HEK293 (cell line): ENCODE results near the gene INF2.

ENCODE experiments used
- GLI2 ChIP-seq: fragments of 450-650 bp; formaldehyde crosslinking; IDR thresholded peaks from 2 replicates; pipeline ENCODE4; 2017; ENCODE audit warnings: missing biosample characterization, missing genetic modification characterization, low read depth, borderline replicate concordance
- KLF16 ChIP-seq: fragments of 450-650 bp; formaldehyde crosslinking; IDR thresholded peaks from 2 replicates; pipeline ENCODE4 v1.5.1; 2017; ENCODE audit warnings: missing biosample characterization, missing genetic modification characterization
- MZF1 ChIP-seq: fragments of 450-650 bp; formaldehyde crosslinking; IDR thresholded peaks from 2 replicates; pipeline ENCODE4 v1.5.1; 2017; ENCODE audit warnings: missing biosample characterization, missing genetic modification characterization, borderline replicate concordance
- TRIM28 ChIP-seq: IDR thresholded peaks from 2 replicates; pipeline ENCODE4 v1.6.1; 2011; ENCODE audit warnings: low read length, control low read depth, borderline replicate concordance
- YY2 ChIP-seq: fragments of 450-650 bp; formaldehyde crosslinking; IDR thresholded peaks from 2 replicates; pipeline ENCODE4 v1.5.1; 2016; ENCODE audit warnings: missing biosample characterization, missing genetic modification characterization
- ZBTB7A ChIP-seq: fragments of 450-650 bp; formaldehyde crosslinking; IDR thresholded peaks from 2 replicates; pipeline ENCODE4 v1.5.1; 2016; ENCODE audit warnings: low read depth, missing biosample characterization, missing genetic modification characterization
- ZNF114 ChIP-seq: fragments of 450-650 bp; formaldehyde crosslinking; IDR thresholded peaks from 2 replicates; pipeline ENCODE4 v1.5.0; 2017; ENCODE audit warnings: missing biosample characterization, missing genetic modification characterization
- ZNF121 ChIP-seq: fragments of 450-650 bp; formaldehyde crosslinking; IDR thresholded peaks from 2 replicates; pipeline ENCODE4 v1.5.1; 2016; ENCODE audit warnings: missing biosample characterization, missing genetic modification characterization
- ZNF133 ChIP-seq: fragments of 450-650 bp; formaldehyde crosslinking; IDR thresholded peaks from 2 replicates; pipeline ENCODE4 v1.5.1; 2016; ENCODE audit warnings: missing biosample characterization, missing genetic modification characterization
- ZNF138 ChIP-seq: fragments of 450-650 bp; formaldehyde crosslinking; IDR thresholded peaks from 2 replicates; pipeline ENCODE4 v1.5.1; 2016; ENCODE audit warnings: missing biosample characterization, missing genetic modification characterization, borderline replicate concordance
- ZNF16 ChIP-seq: fragments of 450-650 bp; formaldehyde crosslinking; IDR thresholded peaks from 2 replicates; pipeline ENCODE4 v1.5.1; 2016; ENCODE audit warnings: low read depth, missing biosample characterization, missing genetic modification characterization
- ZNF2 ChIP-seq: fragments of 450-650 bp; formaldehyde crosslinking; IDR thresholded peaks from 2 replicates; pipeline ENCODE4 v1.5.1; 2016; ENCODE audit warnings: missing biosample characterization, missing genetic modification characterization
- ZNF202 ChIP-seq: fragments of 450-650 bp; formaldehyde crosslinking; IDR thresholded peaks from 2 replicates; pipeline ENCODE4 v1.5.1; 2016; ENCODE audit warnings: missing biosample characterization, missing genetic modification characterization, borderline replicate concordance
- ZNF211 ChIP-seq: fragments of 450-650 bp; formaldehyde crosslinking; IDR thresholded peaks from 2 replicates; pipeline ENCODE4 v1.5.1; 2016; ENCODE audit warnings: low read depth, missing biosample characterization, missing genetic modification characterization
- ZNF24 ChIP-seq: fragments of 450-650 bp; formaldehyde crosslinking; IDR thresholded peaks from 2 replicates; pipeline ENCODE4 v1.5.1; 2016; ENCODE audit warnings: missing biosample characterization, missing genetic modification characterization
- ZNF302 ChIP-seq: fragments of 450-650 bp; formaldehyde crosslinking; IDR thresholded peaks from 2 replicates; pipeline ENCODE4 v1.5.1; 2016; ENCODE audit warnings: missing biosample characterization, missing genetic modification characterization, low read depth
- ZNF341 ChIP-seq: fragments of 450-650 bp; formaldehyde crosslinking; IDR thresholded peaks from 2 replicates; pipeline ENCODE4; 2016; ENCODE audit warnings: low read depth, missing biosample characterization, missing genetic modification characterization
- ZNF37A ChIP-seq: fragments of 450-650 bp; IDR thresholded peaks from 2 replicates; pipeline ENCODE4 v1.5.1; 2018; ENCODE audit warnings: missing biosample characterization, missing genetic modification characterization
- ZNF501 ChIP-seq: fragments of 450-650 bp; formaldehyde crosslinking; IDR thresholded peaks from 2 replicates; pipeline ENCODE4 v1.5.1; 2016; ENCODE audit warnings: missing biosample characterization, missing genetic modification characterization
- ZNF548 ChIP-seq: fragments of 450-650 bp; formaldehyde crosslinking; IDR thresholded peaks from 2 replicates; pipeline ENCODE4 v1.5.1; 2016; ENCODE audit warnings: missing biosample characterization, missing genetic modification characterization
- ZNF555 ChIP-seq: fragments of 450-650 bp; formaldehyde crosslinking; conservative IDR thresholded peaks from 2 replicates; pipeline ENCODE4 v1.5.1; 2017; ENCODE audit warnings: missing biosample characterization, mild to moderate bottlenecking, missing genetic modification characterization, inconsistent platforms
- ZNF558 ChIP-seq: fragments of 450-650 bp; formaldehyde crosslinking; IDR thresholded peaks from 2 replicates; pipeline ENCODE4 v1.5.1; 2016; ENCODE audit warnings: missing biosample characterization, missing genetic modification characterization
- ZNF561 ChIP-seq: fragments of 450-650 bp; IDR thresholded peaks from 2 replicates; pipeline ENCODE4 v1.5.1; 2018; ENCODE audit warnings: missing biosample characterization, missing genetic modification characterization, borderline replicate concordance
- ZNF585B ChIP-seq: fragments of 450-650 bp; formaldehyde crosslinking; IDR thresholded peaks from 2 replicates; pipeline ENCODE4 v1.5.1; 2016; ENCODE audit warnings: missing biosample characterization, missing genetic modification characterization
- ZNF610 ChIP-seq: fragments of 450-650 bp; formaldehyde crosslinking; IDR thresholded peaks from 2 replicates; pipeline ENCODE4 v1.5.1; 2016; ENCODE audit warnings: missing biosample characterization, missing genetic modification characterization, borderline replicate concordance
- ZNF658 ChIP-seq: fragments of 450-650 bp; formaldehyde crosslinking; IDR thresholded peaks from 2 replicates; pipeline ENCODE4; 2016; ENCODE audit warnings: missing biosample characterization, missing genetic modification characterization
- ZNF664 ChIP-seq: fragments of 450-650 bp; formaldehyde crosslinking; IDR thresholded peaks from 2 replicates; pipeline ENCODE4 v1.5.1; 2016; ENCODE audit warnings: missing biosample characterization, missing genetic modification characterization
- ZNF776 ChIP-seq: fragments of 450-650 bp; formaldehyde crosslinking; IDR thresholded peaks from 2 replicates; pipeline ENCODE4 v1.5.0; 2017; ENCODE audit warnings: missing biosample characterization, missing genetic modification characterization, borderline replicate concordance
- ZNF843 ChIP-seq: fragments of 450-650 bp; formaldehyde crosslinking; IDR thresholded peaks from 2 replicates; pipeline ENCODE4 v1.5.1; 2016; ENCODE audit warnings: missing biosample characterization, missing genetic modification characterization
- ZSCAN23 ChIP-seq: fragments of 450-650 bp; formaldehyde crosslinking; IDR thresholded peaks from 2 replicates; pipeline ENCODE4 v1.5.1; 2016; ENCODE audit warnings: missing biosample characterization, missing genetic modification characterization
- TF ChIP-seq, protein P1 (sequence below): fragments of 450-650 bp; IDR thresholded peaks from 2 replicates; pipeline ENCODE4 v1.5.1; 2018; ENCODE audit warnings: missing biosample characterization, mild to moderate bottlenecking, missing genetic modification characterization
- TF ChIP-seq, protein P2 (sequence below): fragments of 450-650 bp; formaldehyde crosslinking; IDR thresholded peaks from 2 replicates; pipeline ENCODE4 v1.5.1; 2017; ENCODE audit warnings: missing biosample characterization, missing genetic modification characterization
- TF ChIP-seq, protein P3 (sequence below): fragments of 450-650 bp; formaldehyde crosslinking; IDR thresholded peaks from 2 replicates; pipeline ENCODE4 v1.5.1; 2016; ENCODE audit warnings: missing biosample characterization, missing genetic modification characterization
- TF ChIP-seq, protein P4 (sequence below): fragments of 450-650 bp; formaldehyde crosslinking; IDR thresholded peaks from 2 replicates; pipeline ENCODE4 v1.5.1; 2016; ENCODE audit warnings: missing biosample characterization, missing genetic modification characterization
- TF ChIP-seq, protein P5 (sequence below): fragments of 450-650 bp; formaldehyde crosslinking; IDR thresholded peaks from 2 replicates; pipeline ENCODE4 v1.5.1; 2016; ENCODE audit warnings: missing biosample characterization, missing genetic modification characterization

INF2 gene

DNA sequence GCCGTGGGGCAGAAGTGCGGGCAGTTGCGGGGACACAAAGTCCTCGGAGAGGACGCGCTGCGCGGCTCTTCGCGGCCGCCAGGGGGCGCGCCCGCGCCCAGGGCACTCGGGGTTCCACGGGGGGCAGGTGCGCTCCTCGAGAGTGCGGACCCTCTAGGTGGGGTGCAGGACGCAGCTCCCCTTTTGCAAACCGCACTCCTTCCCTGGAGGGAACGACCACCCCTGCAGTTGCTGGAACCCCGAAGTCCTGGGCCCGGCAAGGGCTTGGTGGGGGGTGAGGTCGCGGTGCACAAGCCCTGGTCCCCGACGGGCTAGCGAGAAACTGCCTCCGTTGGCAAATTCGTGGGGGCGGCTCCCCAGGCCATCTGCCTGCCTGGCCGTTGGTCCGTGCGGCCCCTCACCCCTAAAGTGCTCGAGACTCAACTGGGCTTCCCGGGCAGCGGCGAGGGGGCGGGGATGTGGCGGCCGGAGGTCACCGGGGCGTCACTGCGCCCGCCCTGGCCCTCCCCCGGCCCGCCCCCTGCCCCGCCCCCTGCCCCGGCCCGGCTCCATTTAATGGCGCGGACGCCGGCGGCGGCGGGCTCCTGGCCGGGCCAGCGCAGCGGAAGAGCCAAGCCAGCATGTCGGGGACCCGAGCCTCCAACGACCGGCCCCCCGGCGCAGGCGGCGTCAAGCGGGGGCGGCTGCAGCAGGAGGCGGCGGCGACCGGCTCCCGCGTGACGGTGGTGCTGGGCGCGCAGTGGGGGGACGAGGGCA lies 34.4 kb downstream of the INF2 start, which contains the start of gene ADSS1 (continued):
- no peak for TF ChIP-seq ZNF585B (tag by site-specific recombination)
- TF ChIP-seq ZNF37A, result no peak
- TF ChIP-seq TRIM28, result no peak
- TF ChIP-seq, protein P1, sequence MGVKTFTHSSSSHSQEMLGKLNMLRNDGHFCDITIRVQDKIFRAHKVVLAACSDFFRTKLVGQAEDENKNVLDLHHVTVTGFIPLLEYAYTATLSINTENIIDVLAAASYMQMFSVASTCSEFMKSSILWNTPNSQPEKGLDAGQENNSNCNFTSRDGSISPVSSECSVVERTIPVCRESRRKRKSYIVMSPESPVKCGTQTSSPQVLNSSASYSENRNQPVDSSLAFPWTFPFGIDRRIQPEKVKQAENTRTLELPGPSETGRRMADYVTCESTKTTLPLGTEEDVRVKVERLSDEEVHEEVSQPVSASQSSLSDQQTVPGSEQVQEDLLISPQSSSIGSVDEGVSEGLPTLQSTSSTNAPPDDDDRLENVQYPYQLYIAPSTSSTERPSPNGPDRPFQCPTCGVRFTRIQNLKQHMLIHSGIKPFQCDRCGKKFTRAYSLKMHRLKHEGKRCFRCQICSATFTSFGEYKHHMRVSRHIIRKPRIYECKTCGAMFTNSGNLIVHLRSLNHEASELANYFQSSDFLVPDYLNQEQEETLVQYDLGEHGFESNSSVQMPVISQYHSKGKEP (tag by site-specific recombination), result no peak
- 0 out of 2 replicates have a peak, but pooled peaks have one; percentile 57 for TF ChIP-seq ZNF501 (tag by site-specific recombination)
- TF ChIP-seq KLF16 (tag by site-specific recombination), result peak; percentile 75
- TF ChIP-seq ZNF121 (tag by site-specific recombination), result no peak
- TF ChIP-seq ZNF138, result no peak
- TF ChIP-seq, protein P2, sequence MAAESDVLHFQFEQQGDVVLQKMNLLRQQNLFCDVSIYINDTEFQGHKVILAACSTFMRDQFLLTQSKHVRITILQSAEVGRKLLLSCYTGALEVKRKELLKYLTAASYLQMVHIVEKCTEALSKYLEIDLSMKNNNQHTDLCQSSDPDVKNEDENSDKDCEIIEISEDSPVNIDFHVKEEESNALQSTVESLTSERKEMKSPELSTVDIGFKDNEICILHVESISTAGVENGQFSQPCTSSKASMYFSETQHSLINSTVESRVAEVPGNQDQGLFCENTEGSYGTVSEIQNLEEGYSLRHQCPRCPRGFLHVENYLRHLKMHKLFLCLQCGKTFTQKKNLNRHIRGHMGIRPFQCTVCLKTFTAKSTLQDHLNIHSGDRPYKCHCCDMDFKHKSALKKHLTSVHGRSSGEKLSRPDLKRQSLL (tag by site-specific recombination), result no peak
- 0 out of 2 replicates have a peak, but pooled peaks have one; percentile 38 for TF ChIP-seq ZNF610 (tag by site-specific recombination)
- TF ChIP-seq, protein P3, sequence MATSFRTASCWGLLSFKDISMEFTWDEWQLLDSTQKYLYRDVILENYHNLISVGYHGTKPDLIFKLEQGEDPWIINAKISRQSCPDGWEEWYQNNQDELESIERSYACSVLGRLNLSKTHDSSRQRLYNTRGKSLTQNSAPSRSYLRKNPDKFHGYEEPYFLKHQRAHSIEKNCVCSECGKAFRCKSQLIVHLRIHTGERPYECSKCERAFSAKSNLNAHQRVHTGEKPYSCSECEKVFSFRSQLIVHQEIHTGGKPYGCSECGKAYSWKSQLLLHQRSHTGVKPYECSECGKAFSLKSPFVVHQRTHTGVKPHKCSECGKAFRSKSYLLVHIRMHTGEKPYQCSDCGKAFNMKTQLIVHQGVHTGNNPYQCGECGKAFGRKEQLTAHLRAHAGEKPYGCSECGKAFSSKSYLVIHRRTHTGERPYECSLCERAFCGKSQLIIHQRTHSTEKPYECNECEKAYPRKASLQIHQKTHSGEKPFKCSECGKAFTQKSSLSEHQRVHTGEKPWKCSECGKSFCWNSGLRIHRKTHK (tag by site-specific recombination), result no peak
- TF ChIP-seq ZNF202 (tag by site-specific recombination), result no peak
- TF ChIP-seq, protein P4, sequence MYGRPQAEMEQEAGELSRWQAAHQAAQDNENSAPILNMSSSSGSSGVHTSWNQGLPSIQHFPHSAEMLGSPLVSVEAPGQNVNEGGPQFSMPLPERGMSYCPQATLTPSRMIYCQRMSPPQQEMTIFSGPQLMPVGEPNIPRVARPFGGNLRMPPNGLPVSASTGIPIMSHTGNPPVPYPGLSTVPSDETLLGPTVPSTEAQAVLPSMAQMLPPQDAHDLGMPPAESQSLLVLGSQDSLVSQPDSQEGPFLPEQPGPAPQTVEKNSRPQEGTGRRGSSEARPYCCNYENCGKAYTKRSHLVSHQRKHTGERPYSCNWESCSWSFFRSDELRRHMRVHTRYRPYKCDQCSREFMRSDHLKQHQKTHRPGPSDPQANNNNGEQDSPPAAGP, result peak; percentile 52
- TF ChIP-seq ZNF114 (tag by site-specific recombination), result no peak
- TF ChIP-seq ZNF2 (tag by site-specific recombination), result peak; percentile 91
- no peak for TF ChIP-seq ZNF658 (tag by site-specific recombination)
- TF ChIP-seq ZNF548, result no peak
- TF ChIP-seq ZNF558 (tag by site-specific recombination), result no peak
- no peak for TF ChIP-seq YY2 (tag by site-specific recombination)
- no peak for TF ChIP-seq ZNF664
- TF ChIP-seq ZNF341, result no peak
- TF ChIP-seq ZNF555 (tag by site-specific recombination), result no peak
- TF ChIP-seq ZNF302 (tag by site-specific recombination), result no peak
- no peak for TF ChIP-seq ZNF843 (tag by site-specific recombination)
- TF ChIP-seq ZNF16 (tag by site-specific recombination), result no peak
- no peak for TF ChIP-seq GLI2 (tag by site-specific recombination)
- no peak for TF ChIP-seq ZNF24 (tag by site-specific recombination)
- no peak for TF ChIP-seq ZNF776
- TF ChIP-seq MZF1 (tag by site-specific recombination), result no peak
- TF ChIP-seq ZNF133 (tag by site-specific recombination), result no peak
- TF ChIP-seq ZBTB7A (tag by site-specific recombination), result peak; percentile 97
- no peak for TF ChIP-seq ZNF211 (tag by site-specific recombination)
- no peak for TF ChIP-seq ZNF561
- no peak for TF ChIP-seq ZSCAN23 (tag by site-specific recombination)
- TF ChIP-seq, protein P5, sequence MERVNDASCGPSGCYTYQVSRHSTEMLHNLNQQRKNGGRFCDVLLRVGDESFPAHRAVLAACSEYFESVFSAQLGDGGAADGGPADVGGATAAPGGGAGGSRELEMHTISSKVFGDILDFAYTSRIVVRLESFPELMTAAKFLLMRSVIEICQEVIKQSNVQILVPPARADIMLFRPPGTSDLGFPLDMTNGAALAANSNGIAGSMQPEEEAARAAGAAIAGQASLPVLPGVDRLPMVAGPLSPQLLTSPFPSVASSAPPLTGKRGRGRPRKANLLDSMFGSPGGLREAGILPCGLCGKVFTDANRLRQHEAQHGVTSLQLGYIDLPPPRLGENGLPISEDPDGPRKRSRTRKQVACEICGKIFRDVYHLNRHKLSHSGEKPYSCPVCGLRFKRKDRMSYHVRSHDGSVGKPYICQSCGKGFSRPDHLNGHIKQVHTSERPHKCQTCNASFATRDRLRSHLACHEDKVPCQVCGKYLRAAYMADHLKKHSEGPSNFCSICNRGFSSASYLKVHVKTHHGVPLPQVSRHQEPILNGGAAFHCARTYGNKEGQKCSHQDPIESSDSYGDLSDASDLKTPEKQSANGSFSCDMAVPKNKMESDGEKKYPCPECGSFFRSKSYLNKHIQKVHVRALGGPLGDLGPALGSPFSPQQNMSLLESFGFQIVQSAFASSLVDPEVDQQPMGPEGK (tag by site-specific recombination), result peak; percentile 90
